Measurements from ENCODE around the gene CALHM2.

Gene CALHM2

DNA sequence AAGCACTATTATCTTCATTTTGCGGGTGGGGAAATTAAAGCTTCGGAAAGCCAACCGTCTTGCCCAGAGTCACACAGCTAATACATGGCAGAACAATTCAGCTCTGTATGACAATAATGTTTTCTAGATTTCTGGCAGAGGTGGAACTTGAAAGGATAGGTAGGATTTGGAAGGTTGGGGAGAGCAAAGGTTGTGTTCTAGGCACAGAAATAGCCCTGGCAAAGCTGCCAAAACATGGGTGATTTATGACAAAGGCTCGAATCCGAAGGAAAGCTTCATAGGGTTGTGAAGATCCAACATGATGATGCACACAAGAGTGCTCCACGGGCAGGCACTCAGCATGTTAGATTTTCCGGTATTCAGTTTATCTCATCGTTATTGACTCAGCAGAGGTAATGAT is 36.6 kb downstream of the CALHM2 start:
- DNase-seq (ENCODE audit: low spot score), result no peak

DNA sequence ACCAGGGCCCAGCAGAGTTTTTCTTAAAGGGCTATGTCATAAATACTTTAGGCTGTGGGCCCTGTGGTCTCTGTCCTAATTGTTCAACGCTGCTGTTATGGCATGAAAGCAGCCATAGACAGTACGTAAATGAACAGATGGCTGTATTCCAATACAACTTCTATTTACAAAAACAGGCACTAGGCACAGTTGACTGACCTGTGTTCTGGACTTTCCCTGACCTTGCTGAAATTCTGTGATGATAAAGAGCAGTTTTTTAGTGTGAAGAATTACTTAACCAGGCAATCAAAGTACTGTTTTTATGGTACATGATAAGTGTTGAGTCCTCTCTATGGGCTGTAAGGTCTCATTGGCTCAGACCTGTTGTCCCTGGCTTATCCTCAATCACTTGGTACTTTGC is 38.6 kb downstream of the CALHM2 start:
- no peak for DNase-seq (ENCODE audit: low spot score)

DNA sequence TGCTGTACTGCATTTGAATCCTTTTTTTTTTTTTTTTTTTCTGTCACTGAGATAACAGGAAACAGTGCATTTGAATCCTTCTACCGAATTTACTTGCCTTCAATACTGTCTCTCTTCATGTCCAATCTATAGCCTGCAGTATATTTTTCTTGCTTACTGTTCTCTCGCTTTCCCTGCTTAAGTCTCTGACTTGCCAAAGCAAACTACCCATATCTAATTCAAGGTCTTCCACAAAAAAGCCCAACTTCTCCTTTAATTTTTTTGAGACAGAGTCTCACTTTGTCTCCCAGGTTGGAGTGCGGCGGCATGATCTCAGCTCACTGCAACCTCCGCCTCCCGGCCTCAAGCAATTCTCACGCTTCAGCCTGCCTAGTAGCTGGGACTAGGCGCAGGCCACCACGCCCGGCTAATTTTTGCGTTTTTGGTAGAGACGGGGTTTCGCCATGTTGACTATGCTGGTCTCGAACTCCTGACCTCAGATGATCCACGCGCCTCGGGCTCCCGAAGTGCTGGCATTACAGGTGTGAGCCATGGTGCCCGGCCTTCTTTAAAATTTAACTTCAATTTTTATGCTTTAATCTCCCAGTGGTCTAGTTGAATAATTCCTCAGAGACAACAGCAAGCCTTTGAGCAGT is 54.9 kb downstream of the CALHM2 start:
- no peak for DNase-seq (ENCODE audit: low spot score)

DNA sequence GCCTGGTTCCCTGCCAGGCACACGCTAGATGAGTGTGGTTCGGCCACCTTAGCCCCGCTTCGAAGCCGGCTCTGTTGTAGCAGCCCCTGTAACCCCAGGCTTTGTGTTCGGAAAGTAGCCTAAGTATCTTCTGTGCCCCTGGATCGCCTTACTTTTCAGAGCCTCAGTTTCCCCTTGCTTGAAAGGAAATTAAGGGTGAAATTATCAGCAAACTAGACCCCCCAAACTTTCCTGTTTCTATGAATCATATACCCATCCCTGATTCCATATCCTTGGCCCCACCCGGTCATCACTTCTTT is 55.4 kb downstream of the CALHM2 start:
- no peak for DNase-seq (ENCODE audit: low spot score)

Measured in activated CD4-positive, alpha-beta T cell treated with anti-CD3 and anti-CD28 coated beads, Interleukin-2, Interleukin-4, amounts not matched to agents 100 ng/mL and 50 ng/mL, durations not matched to agents 16 hours and 8 hours (primary cell).